Osteoblast (primary cell): Measurements from ENCODE around the gene ADAM8. TPM values are rescaled to one million over a fixed set of nuclear protein-coding genes. Genes with fewer than 3 reads are reported as not detected.

ENCODE experiments used
- DNase-seq: peaks from one replicate; pipeline ENCODE4 v3.0.0; 2011; ENCODE audit warnings: low spot score, mixed read lengths; ENCODE audit not compliant: insufficient read length; ENCODE audit errors: missing footprints
- H2AFZ ChIP-seq: 2 replicates; pipeline ENCODE4 v1.6.0; 2011; ENCODE audit warnings: mild to moderate bottlenecking, low read length
- H3K27ac ChIP-seq: 2 replicates; pipeline ENCODE4 v1.5.1; 2011; ENCODE audit warnings: mild to moderate bottlenecking, low read depth, low read length, moderate library complexity
- H3K27me3 ChIP-seq: 2 replicates; pipeline ENCODE4 v1.6.0; 2012; ENCODE audit warnings: mild to moderate bottlenecking, control low read depth, inconsistent platforms, low read length, moderate library complexity; ENCODE audit not compliant: insufficient read depth
- H3K36me3 ChIP-seq: 2 replicates; pipeline ENCODE4 v1.5.1; 2011; ENCODE audit warnings: mild to moderate bottlenecking, low read length, control low read depth, moderate library complexity; ENCODE audit not compliant: insufficient read depth
- H3K4me1 ChIP-seq: 2 replicates; pipeline ENCODE4 v1.5.1; 2011; ENCODE audit warnings: mild to moderate bottlenecking, low read length, control low read depth, moderate library complexity; ENCODE audit not compliant: insufficient read depth
- H3K4me2 ChIP-seq: 2 replicates; pipeline ENCODE4 v1.6.0; 2011; ENCODE audit warnings: mild to moderate bottlenecking, low read length; ENCODE audit not compliant: insufficient read depth
- H3K4me3 ChIP-seq: fragments of 200-600 bp; sonication (generic); 3 replicates; pipeline ENCODE4 v1.5.1; 2012; ENCODE audit warnings: mild to moderate bottlenecking, low read length, inconsistent platforms; ENCODE audit not compliant: insufficient read depth
- H3K79me2 ChIP-seq: 2 replicates; pipeline ENCODE4 v1.6.0; 2012; ENCODE audit warnings: mild to moderate bottlenecking, low read length, control low read depth, inconsistent platforms; ENCODE audit not compliant: insufficient read depth
- H3K9me3 ChIP-seq: 2 replicates; pipeline ENCODE4 v1.5.1; 2011; ENCODE audit warnings: low read depth, low read length, control low read depth
- H4K20me1 ChIP-seq: 2 replicates; pipeline ENCODE4 v1.6.0; 2012; ENCODE audit warnings: mild to moderate bottlenecking, low read length, control low read depth; ENCODE audit not compliant: insufficient read depth
- total RNA-seq: library from RNA; depleted of rRNA; stranded (reverse); fragments of >200 nt; gene quantifications from 2 replicates; pipeline ENCODE4 v1.2.3, GENCODE V29; 2012
- TF ChIP-seq, protein P1 (sequence below): IDR thresholded peaks from 2 replicates; pipeline ENCODE4 v1.5.1; 2011; ENCODE audit warnings: mild to moderate bottlenecking, low read depth, low read length, moderate library complexity; ENCODE audit errors: extremely low read depth

The ADAM8 gene
- total RNA-seq, 1 donor = 2.2 TPM

- no peak overlapping the region for H3K27ac ChIP-seq
- H3K4me2 ChIP-seq = no peak overlapping the region
- no peak for DNase-seq
- TF ChIP-seq, protein P1, sequence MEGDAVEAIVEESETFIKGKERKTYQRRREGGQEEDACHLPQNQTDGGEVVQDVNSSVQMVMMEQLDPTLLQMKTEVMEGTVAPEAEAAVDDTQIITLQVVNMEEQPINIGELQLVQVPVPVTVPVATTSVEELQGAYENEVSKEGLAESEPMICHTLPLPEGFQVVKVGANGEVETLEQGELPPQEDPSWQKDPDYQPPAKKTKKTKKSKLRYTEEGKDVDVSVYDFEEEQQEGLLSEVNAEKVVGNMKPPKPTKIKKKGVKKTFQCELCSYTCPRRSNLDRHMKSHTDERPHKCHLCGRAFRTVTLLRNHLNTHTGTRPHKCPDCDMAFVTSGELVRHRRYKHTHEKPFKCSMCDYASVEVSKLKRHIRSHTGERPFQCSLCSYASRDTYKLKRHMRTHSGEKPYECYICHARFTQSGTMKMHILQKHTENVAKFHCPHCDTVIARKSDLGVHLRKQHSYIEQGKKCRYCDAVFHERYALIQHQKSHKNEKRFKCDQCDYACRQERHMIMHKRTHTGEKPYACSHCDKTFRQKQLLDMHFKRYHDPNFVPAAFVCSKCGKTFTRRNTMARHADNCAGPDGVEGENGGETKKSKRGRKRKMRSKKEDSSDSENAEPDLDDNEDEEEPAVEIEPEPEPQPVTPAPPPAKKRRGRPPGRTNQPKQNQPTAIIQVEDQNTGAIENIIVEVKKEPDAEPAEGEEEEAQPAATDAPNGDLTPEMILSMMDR = no peak
- no peak overlapping the region for H2AFZ ChIP-seq
- H3K4me3 ChIP-seq = no peak overlapping the region
- peaks cover 12% of the 10 kb centered on the region for H3K36me3 ChIP-seq
- peaks cover 22% of the 10 kb centered on the region for H4K20me1 ChIP-seq
- no peaks in the 10 kb centered on the region for H3K9me3 ChIP-seq
- H3K4me1 ChIP-seq = peaks cover 9% of the 10 kb centered on the region
- H3K27me3 ChIP-seq = no peaks in the 10 kb centered on the region
- peaks cover 26% of the 10 kb centered on the region for H3K79me2 ChIP-seq
These were observed 34.1 kb upstream of the ADAM8 start for GRCh38 chr10:133310789-133311188.

DNA sequence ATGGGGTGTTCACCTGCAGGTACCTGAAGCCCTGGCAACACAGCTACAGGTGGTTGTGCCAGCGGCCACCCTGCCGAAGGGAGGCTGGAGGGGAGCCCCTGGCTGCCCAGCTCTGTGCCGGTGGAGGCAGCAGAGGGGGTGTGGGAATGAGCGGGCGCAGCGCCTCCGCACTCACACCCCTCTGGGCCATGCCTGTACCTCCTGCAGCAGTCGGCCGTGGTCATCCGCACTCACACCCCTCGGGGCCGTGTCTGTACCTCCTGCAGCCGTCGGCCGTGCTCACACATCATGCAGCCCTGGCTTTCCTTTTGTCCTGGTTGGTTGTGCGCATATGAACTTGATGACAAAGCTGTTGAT is 33.7 kb upstream of the ADAM8 start:
- Histone ChIP-seq H3K4me2 (no peak overlapping the region), H3K4me3 (no peak overlapping the region), H3K27me3 (no peaks in the 10 kb centered on the region), H2AFZ (no peak overlapping the region), H3K27ac (no peak overlapping the region), H3K4me1 (peaks cover 9% of the 10 kb centered on the region), H3K79me2 (peaks cover 30% of the 10 kb centered on the region), H4K20me1 (peaks cover 26% of the 10 kb centered on the region), H3K9me3 (no peaks in the 10 kb centered on the region), H3K36me3 (peaks cover 12% of the 10 kb centered on the region)
- TF ChIP-seq, protein P1 = no peak
- no peak for DNase-seq

- TF ChIP-seq, protein P1 = no peak
- peaks cover 9% of the 10 kb centered on the region for H3K4me1 ChIP-seq
- DNase-seq = no peak
- H3K4me2 ChIP-seq = peak overlapping the region; percentile 94
- H3K27me3 ChIP-seq = no peaks in the 10 kb centered on the region
- peaks cover 35% of the 10 kb centered on the region for H3K79me2 ChIP-seq
- no peak overlapping the region for H3K27ac ChIP-seq
- peaks cover 12% of the 10 kb centered on the region for H3K36me3 ChIP-seq
- H3K9me3 ChIP-seq = no peaks in the 10 kb centered on the region
- H4K20me1 ChIP-seq = peaks cover 26% of the 10 kb centered on the region
- H2AFZ ChIP-seq = no peak overlapping the region
- no peak overlapping the region for H3K4me3 ChIP-seq
These were observed 33.2 kb upstream of the ADAM8 start for GRCh38 chr10:133309720-133310398.

DNA sequence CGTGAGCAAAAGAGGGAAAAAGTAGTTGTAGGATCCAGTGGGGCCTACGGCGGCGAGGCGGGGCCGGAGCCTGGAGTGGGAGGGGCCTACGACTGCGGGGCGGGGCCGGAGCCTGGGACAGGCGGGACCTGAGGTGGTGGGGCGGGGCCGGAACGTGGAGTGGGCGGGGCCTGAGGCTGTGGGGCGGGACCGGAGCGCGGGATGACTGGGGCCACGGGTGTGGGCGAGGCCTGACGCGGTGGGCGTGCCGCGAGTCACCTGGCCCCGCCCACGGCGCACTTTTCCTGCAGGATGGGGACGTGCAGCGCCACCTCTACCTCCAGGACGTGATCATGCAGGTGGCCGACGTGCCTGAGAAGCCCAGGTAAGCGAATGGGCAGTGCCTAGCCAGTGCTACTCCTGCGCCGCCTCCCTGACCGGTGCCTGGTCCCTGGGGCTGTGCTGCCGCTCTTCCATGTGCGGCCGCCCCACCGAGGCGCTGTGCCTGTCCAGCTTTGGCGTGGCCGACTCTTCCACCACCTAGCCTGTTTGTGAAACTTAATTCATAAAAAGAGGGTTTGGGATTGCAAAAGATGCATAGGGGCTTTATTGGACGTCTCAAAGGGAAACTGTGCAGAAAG is 32.5 kb upstream of the ADAM8 start:
- H2AFZ ChIP-seq = peak overlapping the region; percentile 85
- H4K20me1 ChIP-seq = peaks cover 29% of the 10 kb centered on the region
- H3K79me2 ChIP-seq = peaks cover 40% of the 10 kb centered on the region
- no peaks in the 10 kb centered on the region for H3K9me3 ChIP-seq
- H3K4me3 ChIP-seq = peak overlapping the region; percentile 81
- H3K36me3 ChIP-seq = peaks cover 12% of the 10 kb centered on the region
- H3K27ac ChIP-seq = peak overlapping the region; percentile 82
- DNase-seq = peak; percentile 99
- peak overlapping the region; percentile 94 for H3K4me2 ChIP-seq
- TF ChIP-seq, protein P1 = no peak
- H3K4me1 ChIP-seq = peaks cover 9% of the 10 kb centered on the region
- H3K27me3 ChIP-seq = no peaks in the 10 kb centered on the region
